ENCODE measurements around the gene GLT6D1.

- TF ChIP-seq CTCF (conservative IDR thresholded peaks at IDR 0.05; ENCODE audit: low read depth, low read length), result no peak
- TF ChIP-seq RAD21 (IDR thresholded peaks at IDR 0.05; ENCODE audit: low read length), result no peak
- TF ChIP-seq POLR2A (IDR thresholded peaks at IDR 0.05; ENCODE audit: low read depth, low read length), result no peak
- no peak for TF ChIP-seq SMC3 (IDR thresholded peaks at IDR 0.05; ENCODE audit: low read depth, low read length)
- TF ChIP-seq CEBPB (IDR thresholded peaks at IDR 0.05; ENCODE audit: low read depth, low read length), result no peak
- no peak for TF ChIP-seq NFE2L2 (IDR thresholded peaks at IDR 0.05; ENCODE audit: low read depth, low read length)
- TF ChIP-seq MAFK (IDR thresholded peaks at IDR 0.05; ENCODE audit: low read depth, low read length), result no peak
- no peak for TF ChIP-seq RFX5 (IDR thresholded peaks at IDR 0.05; ENCODE audit: low read depth, low read length)
- TF ChIP-seq MAZ (IDR thresholded peaks at IDR 0.05; ENCODE audit: borderline replicate concordance, low read depth, low read length), result no peak
- TF ChIP-seq USF2 (IDR thresholded peaks at IDR 0.05; ENCODE audit: low read depth, low read length), result no peak
- TF ChIP-seq RCOR1 (IDR thresholded peaks at IDR 0.05; ENCODE audit: insufficient replicate concordance, low read length), result no peak
- no peak for TF ChIP-seq FOS (IDR thresholded peaks at IDR 0.05; ENCODE audit: low read depth, low read length)
Observed at GRCh38 chr9:135677641-135678168, 38.4 kb upstream of the GLT6D1 start.

Measured in IMR-90 (cell line).